Glutamatergic neuron (in vitro differentiated cells): ENCODE results near the gene FBH1. TPM values are rescaled to one million over a fixed set of nuclear protein-coding genes. Genes with fewer than 3 reads are reported as not detected.
"Not testable (repeated sequence)": the region's sequence is repeated elsewhere in the genome, so short reads cannot be mapped to it uniquely, and the experiment has no call there.

ENCODE experiments used
- DNase-seq: peaks from one replicate; pipeline ENCODE4 v3.0.0; 2022
- H3K27ac Mint-ChIP-seq: one replicate; pipeline ENCODE4 v1.8.0; 2020; ENCODE audit warnings: mild to moderate bottlenecking, mixed read lengths, inconsistent platforms; ENCODE audit not compliant: unreplicated experiment
- H3K27me3 Mint-ChIP-seq: one replicate; pipeline ENCODE4 v1.8.0; 2020; ENCODE audit warnings: mild to moderate bottlenecking, moderate library complexity, mixed read lengths, inconsistent platforms; ENCODE audit not compliant: unreplicated experiment
- H3K36me3 Mint-ChIP-seq: one replicate; pipeline ENCODE4 v1.8.0; 2020; ENCODE audit warnings: mild to moderate bottlenecking, mixed read lengths, inconsistent platforms; ENCODE audit not compliant: unreplicated experiment
- H3K4me1 Mint-ChIP-seq: one replicate; pipeline ENCODE4 v1.8.0; 2020; ENCODE audit warnings: mild to moderate bottlenecking, low read depth, mixed read lengths, inconsistent platforms; ENCODE audit not compliant: unreplicated experiment
- H3K4me3 Mint-ChIP-seq: one replicate; pipeline ENCODE4 v1.8.0; 2020; ENCODE audit warnings: mild to moderate bottlenecking, mixed read lengths, inconsistent platforms; ENCODE audit not compliant: unreplicated experiment
- H3K9me3 Mint-ChIP-seq: one replicate; pipeline ENCODE4 v1.8.0; 2020; ENCODE audit warnings: mild to moderate bottlenecking, moderate library complexity, mixed read lengths, inconsistent platforms; ENCODE audit not compliant: unreplicated experiment
- total RNA-seq: library from RNA; stranded (reverse); fragmentation: NEBNext Ultra II Directional; extraction: Animal tissue kit (Norgen Biotek cat#: 25700); gene quantifications from one replicate; pipeline ENCODE4 v1.2.1, GENCODE V29; 2021; ENCODE audit not compliant: unreplicated experiment
- TF ChIP-seq, protein P1 (sequence below): fragments of 200-600 bp; sonication (generic); IDR thresholded peaks from one replicate; pipeline ENCODE4 v1.5.0; 2021; ENCODE audit not compliant: partially characterized antibody, unreplicated experiment

FBH1 gene
- total RNA-seq, 1 donor from 2014 or later = 65.0 TPM

DNA sequence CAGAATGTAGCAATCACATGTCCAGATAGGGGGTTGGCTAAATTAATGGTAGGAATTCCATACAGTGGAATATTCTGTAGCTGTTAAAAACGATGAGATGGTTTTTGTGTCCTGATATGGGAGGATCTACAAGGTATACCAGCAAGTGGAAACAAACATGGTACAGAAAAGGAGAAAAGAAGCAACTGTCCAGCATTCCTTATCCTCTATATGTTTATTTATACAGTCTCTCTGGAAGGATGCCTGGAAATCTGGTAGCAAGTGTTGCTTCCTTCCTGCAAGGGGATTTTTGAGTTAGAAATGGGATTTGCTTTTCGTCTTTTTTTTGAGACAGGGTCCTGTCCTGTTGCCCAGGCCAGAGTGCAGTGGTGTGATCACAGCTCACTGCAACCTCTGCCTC is 68.0 kb downstream of the FBH1 start:
- no peak overlapping the region for H3K27ac Mint-ChIP-seq
- H3K27me3 Mint-ChIP-seq = peaks cover 3% of the 10 kb centered on the region
- TF ChIP-seq, protein P1, sequence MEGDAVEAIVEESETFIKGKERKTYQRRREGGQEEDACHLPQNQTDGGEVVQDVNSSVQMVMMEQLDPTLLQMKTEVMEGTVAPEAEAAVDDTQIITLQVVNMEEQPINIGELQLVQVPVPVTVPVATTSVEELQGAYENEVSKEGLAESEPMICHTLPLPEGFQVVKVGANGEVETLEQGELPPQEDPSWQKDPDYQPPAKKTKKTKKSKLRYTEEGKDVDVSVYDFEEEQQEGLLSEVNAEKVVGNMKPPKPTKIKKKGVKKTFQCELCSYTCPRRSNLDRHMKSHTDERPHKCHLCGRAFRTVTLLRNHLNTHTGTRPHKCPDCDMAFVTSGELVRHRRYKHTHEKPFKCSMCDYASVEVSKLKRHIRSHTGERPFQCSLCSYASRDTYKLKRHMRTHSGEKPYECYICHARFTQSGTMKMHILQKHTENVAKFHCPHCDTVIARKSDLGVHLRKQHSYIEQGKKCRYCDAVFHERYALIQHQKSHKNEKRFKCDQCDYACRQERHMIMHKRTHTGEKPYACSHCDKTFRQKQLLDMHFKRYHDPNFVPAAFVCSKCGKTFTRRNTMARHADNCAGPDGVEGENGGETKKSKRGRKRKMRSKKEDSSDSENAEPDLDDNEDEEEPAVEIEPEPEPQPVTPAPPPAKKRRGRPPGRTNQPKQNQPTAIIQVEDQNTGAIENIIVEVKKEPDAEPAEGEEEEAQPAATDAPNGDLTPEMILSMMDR = no peak
- H3K36me3 Mint-ChIP-seq = no peaks in the 10 kb centered on the region
- H3K9me3 Mint-ChIP-seq = peaks cover 2% of the 10 kb centered on the region
- H3K4me1 Mint-ChIP-seq = peaks cover 6% of the 10 kb centered on the region
- no peak overlapping the region for H3K4me3 Mint-ChIP-seq
- no peak for DNase-seq

DNA sequence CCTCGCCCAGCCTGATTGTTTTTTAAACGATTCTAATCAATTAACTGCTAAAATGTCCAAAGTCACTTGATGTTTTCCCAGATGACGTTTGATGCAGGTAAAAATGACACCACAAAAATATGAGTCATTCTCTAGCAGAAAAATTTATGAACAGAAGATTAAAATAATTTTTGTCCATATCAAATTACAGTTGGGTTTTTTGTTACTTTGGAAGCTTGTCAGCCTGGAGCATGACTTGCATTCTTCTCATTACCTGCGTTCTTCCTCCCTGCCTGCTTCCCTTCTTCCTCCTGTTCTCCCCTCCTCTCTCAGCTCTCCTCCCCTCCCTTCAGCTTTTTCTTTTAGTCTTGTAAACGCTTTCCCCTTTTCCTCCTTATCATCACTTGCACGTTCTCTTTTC is 68.6 kb downstream of the FBH1 start:
- no peak overlapping the region for H3K27ac Mint-ChIP-seq
- no peak overlapping the region for H3K4me3 Mint-ChIP-seq

DNA sequence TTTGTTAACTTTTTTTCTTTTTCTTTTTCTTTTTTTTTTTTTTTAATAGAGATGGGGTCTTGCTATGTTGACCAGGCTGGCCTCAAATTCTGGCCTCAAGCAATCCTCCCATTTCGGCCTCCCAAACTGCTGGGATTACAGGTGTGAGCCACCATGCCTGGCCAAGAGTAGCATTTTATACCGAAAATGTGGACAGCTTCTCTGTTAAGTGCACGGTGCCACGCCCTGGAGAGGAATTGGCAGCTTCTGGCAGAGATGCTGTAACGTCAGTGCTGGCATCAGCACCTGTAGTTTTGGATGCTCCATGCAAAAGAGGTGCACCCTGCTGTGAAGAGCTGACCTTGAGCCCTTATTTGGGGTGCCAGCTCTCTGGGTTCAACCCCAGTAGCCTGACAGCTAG is 69.1 kb downstream of the FBH1 start:
- Mint-ChIP-seq H3K27me3 (peaks cover 3% of the 10 kb centered on the region), H3K9me3 (peaks cover 2% of the 10 kb centered on the region), H3K4me3 (no peak overlapping the region), H3K27ac (no peak overlapping the region), H3K4me1 (peaks cover 8% of the 10 kb centered on the region), H3K36me3 (no peaks in the 10 kb centered on the region)
- TF ChIP-seq, protein P1 = no peak
- no peak for DNase-seq

More for the DNA sequence above, 68.6 kb downstream of the FBH1 start:
- peaks cover 2% of the 10 kb centered on the region for H3K9me3 Mint-ChIP-seq
- DNase-seq = no peak
- H3K4me1 Mint-ChIP-seq = peaks cover 8% of the 10 kb centered on the region
- peaks cover 3% of the 10 kb centered on the region for H3K27me3 Mint-ChIP-seq
- H3K36me3 Mint-ChIP-seq = no peaks in the 10 kb centered on the region
- TF ChIP-seq, protein P1 = no peak

DNA sequence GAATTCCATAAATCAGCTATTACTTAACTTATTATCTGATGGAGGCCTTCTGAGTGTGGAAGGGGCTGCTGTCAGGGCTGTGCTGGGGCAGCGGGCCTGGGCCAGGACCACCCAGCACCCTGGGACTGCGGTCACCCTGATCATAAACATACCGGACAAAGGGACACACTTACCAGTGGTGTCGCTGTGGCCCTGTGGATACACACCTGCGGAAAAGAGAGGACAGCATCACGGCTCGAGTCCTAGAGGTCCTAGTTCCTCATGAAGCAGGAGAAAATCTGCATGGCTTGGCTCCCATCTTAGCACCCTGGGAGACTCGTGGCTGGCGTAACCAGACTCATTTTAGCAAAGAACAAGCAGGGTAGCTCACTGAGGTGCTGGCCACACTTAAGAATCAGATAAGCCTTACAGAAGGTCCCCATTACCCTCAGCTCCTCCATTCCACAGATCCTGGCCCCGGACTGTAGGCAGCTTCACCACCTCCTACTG is 69.6 kb downstream of the FBH1 start:
- H3K9me3 Mint-ChIP-seq = peaks cover 2% of the 10 kb centered on the region
- DNase-seq = no peak
- H3K4me3 Mint-ChIP-seq = no peak overlapping the region
- H3K27ac Mint-ChIP-seq = no peak overlapping the region
- peaks cover 3% of the 10 kb centered on the region for H3K27me3 Mint-ChIP-seq
- no peaks in the 10 kb centered on the region for H3K36me3 Mint-ChIP-seq
- TF ChIP-seq, protein P1 = no peak
- peaks cover 8% of the 10 kb centered on the region for H3K4me1 Mint-ChIP-seq

DNA sequence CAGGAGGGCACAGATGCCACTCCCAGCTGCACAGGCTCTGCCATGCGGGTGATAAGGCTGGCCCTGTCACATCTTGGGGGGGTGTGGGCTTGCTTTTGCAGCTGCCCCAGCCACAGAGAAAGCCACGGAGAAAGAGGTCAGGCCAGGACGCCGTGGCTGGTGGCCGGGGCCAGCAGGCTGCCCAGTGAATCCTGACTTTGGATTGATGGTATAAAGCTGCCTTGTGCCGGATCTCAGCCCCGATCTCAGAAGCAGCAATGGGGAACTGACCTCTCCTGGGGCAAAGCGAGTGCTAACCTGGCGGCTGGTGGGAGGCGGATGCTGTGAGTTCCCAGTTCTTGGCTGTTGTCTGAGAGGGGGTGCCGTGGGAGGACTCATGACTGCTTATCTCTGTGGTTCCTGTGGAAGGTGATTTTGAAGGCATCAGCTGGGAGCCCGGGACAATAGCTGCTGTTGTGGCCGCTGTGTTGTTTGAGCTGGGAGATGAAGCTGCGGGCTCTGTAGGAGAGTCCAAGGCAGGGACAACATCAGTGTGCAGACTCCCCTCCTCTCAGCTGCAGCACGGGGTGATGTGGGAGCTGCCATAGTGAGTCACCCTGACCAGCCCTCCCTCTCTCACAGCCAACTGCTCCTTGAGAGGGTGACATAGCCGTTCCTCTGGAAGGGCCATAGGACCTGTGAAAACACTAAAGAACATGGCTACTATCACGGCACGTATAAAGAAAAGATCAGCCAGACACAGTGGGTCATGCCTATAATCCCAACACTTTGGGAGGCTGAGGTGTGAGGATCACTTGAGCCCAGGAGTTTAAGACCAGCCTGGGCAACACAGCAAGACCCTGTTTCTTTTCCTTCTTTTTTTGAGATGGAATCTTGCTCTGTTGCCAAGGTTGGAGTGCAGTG is 70.3 kb downstream of the FBH1 start:
- H3K36me3 Mint-ChIP-seq = no peaks in the 10 kb centered on the region
- H3K27ac Mint-ChIP-seq = no peak overlapping the region
- no peak overlapping the region for H3K4me3 Mint-ChIP-seq
- H3K9me3 Mint-ChIP-seq = peaks cover 2% of the 10 kb centered on the region
- DNase-seq = no peak
- peaks cover 8% of the 10 kb centered on the region for H3K4me1 Mint-ChIP-seq
- H3K27me3 Mint-ChIP-seq = peaks cover 3% of the 10 kb centered on the region
- TF ChIP-seq, protein P1 = no peak

DNA sequence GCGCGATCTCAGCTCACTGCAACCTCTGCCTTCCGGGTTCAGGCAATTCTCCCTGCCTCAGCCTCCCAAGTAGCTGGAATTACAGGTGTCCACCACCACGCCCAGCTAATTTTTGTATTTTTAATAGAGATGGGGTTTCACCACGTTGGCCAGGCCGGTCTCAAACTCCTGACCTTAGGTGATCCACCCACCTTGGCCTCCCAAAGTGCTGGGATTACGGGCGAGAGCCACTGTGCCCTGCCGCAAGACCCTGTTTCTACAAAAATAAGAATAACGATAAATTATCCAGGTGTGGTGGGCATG is 70.9 kb downstream of the FBH1 start:
- H3K36me3 Mint-ChIP-seq = not testable (repeated sequence)

More for the DNA sequence above, 70.9 kb downstream of the FBH1 start:
- not testable (repeated sequence) for H3K4me1 Mint-ChIP-seq, H3K4me3 Mint-ChIP-seq, H3K27ac Mint-ChIP-seq, DNase-seq, H3K27me3 Mint-ChIP-seq, H3K9me3 Mint-ChIP-seq
